DOHH2 (cell line): Measurements from ENCODE around the gene RPS29.

Experiments
- H3F3A ChIP-seq: fragments of 200-600 bp; sonication (generic), shearing (Covaris generic); 2 replicates; pipeline ENCODE4 v1.6.0; 2016; ENCODE audit warnings: antibody characterized with exemption, mild to moderate bottlenecking; ENCODE audit not compliant: control insufficient read depth, insufficient read depth
- H3K27ac ChIP-seq: fragments of 200-600 bp; sonication (generic); 2 replicates; pipeline ENCODE4 v1.5.1; 2014; ENCODE audit warnings: low read depth, mild to moderate bottlenecking, low read length, moderate library complexity
- H3K27me3 ChIP-seq: fragments of 200-600 bp; sonication (generic); 2 replicates; pipeline ENCODE4 v1.6.1; 2014; ENCODE audit warnings: mild to moderate bottlenecking, low read length, mixed read lengths; ENCODE audit not compliant: control insufficient read depth
- H3K36me3 ChIP-seq: fragments of 200-600 bp; sonication (generic); 2 replicates; pipeline ENCODE4 v1.6.1; 2014; ENCODE audit warnings: mild to moderate bottlenecking, low read length, moderate library complexity, mixed read lengths; ENCODE audit not compliant: control insufficient read depth
- H3K4me1 ChIP-seq: fragments of 200-600 bp; sonication (generic); 2 replicates; pipeline ENCODE4 v1.6.1; 2014; ENCODE audit warnings: mild to moderate bottlenecking, low read length, mixed read lengths; ENCODE audit not compliant: control insufficient read depth
- H3K4me2 ChIP-seq: fragments of 200-600 bp; sonication (generic); 2 replicates; pipeline ENCODE4 v1.6.0; 2014; ENCODE audit warnings: mild to moderate bottlenecking, low read length, moderate library complexity
- H3K4me3 ChIP-seq: fragments of 200-600 bp; sonication (generic); 2 replicates; pipeline ENCODE4 v1.5.1; 2014; ENCODE audit warnings: mild to moderate bottlenecking, low read length, mixed read lengths
- H3K79me2 ChIP-seq: fragments of 200-600 bp; sonication (generic); 2 replicates; pipeline ENCODE4 v1.6.1; 2014; ENCODE audit warnings: mild to moderate bottlenecking, low read length, mixed read lengths; ENCODE audit not compliant: control insufficient read depth
- H3K9me2 ChIP-seq: fragments of 200-600 bp; sonication (generic); replicated peaks from 2 replicates; pipeline ENCODE4 v1.6.1; 2014; ENCODE audit warnings: mild to moderate bottlenecking, low read length, mixed read lengths; ENCODE audit not compliant: control insufficient read depth
- H3K9me3 ChIP-seq: fragments of 200-600 bp; sonication (generic); 2 replicates; pipeline ENCODE4 v1.6.1; 2014; ENCODE audit warnings: antibody characterized with exemption, low read length, mixed read lengths; ENCODE audit not compliant: control insufficient read depth, insufficient read depth
- H4K20me1 ChIP-seq: fragments of 200-600 bp; sonication (generic); 2 replicates; pipeline ENCODE4 v1.6.0; 2014; ENCODE audit warnings: low read depth, mild to moderate bottlenecking, antibody characterized with exemption, low read length, moderate library complexity; ENCODE audit not compliant: control insufficient read depth, insufficient read depth
- EZH2phosphoT487 ChIP-seq: fragments of 200-600 bp; sonication (generic); IDR thresholded peaks from 2 replicates; pipeline ENCODE4 v1.6.1; 2017; ENCODE audit warnings: borderline replicate concordance, mild to moderate bottlenecking, antibody characterized with exemption, low read length, moderate library complexity, mixed read lengths
- TF ChIP-seq, protein P1 (sequence below): fragments of 200-600 bp; sonication (generic); IDR thresholded peaks from one replicate; pipeline ENCODE4 v1.5.1; 2014; ENCODE audit warnings: antibody characterized with exemption, mild to moderate bottlenecking, low read depth, low read length; ENCODE audit not compliant: poor library complexity, severe bottlenecking

Gene RPS29

DNA sequence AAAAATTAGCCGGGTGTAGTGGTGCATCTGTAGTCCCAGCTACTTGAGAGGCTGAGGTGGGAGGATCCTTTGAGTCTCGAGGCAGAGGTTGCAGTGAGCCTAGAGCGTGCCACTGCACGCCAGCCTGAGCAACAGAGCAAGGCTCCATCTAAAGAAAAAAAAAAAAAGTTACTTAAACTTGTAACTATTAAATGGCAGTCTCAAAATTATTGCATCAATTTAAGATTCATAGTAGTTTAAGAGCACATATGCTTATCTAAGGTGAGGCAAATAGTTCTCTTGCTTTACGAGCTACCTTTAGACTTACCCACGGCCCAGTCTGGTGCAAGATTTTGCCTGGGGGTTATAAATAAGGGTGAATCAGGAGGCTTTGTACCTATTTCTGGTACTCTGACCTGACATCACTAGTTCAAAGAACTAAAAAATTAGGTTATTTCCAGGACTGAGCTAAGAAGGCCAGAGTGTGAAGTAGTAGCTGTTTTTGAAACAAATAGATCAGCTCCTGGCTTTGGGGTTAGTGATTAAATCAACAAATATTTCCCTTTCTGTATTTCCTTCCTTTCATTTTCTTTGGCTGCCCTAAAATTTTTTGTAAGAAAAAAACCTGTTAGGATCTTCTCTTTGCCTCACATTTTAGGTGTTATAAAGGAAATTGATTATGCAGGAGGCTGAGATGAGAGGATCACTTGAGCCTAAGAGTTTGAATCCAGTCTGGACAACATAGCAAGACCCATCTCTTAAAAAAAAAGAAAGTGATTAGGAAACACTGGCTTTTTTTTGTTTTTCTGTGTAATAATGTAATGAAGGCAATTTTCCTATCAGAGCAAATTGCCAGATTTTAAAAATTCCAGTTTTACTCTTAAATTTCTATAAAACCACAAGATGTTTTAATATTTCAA, 38.0 kb upstream of the RPS29 start:
- H4K20me1 ChIP-seq = peaks cover 29% of the 10 kb centered on the region; the same call in 1 of the 2 replicates
- no peaks in the 10 kb centered on the region for H3K9me3 ChIP-seq
- H3K4me2 ChIP-seq = peak overlapping the region; percentile 85
- H3K36me3 ChIP-seq = peaks cover 80% of the 10 kb centered on the region
- H3K79me2 ChIP-seq = peaks cover 99% of the 10 kb centered on the region
- H3K27me3 ChIP-seq = no peaks in the 10 kb centered on the region
- peak overlapping the region; percentile 94 for H3K4me3 ChIP-seq
- no peak for TF ChIP-seq EZH2phosphoT487
- TF ChIP-seq, protein P1, sequence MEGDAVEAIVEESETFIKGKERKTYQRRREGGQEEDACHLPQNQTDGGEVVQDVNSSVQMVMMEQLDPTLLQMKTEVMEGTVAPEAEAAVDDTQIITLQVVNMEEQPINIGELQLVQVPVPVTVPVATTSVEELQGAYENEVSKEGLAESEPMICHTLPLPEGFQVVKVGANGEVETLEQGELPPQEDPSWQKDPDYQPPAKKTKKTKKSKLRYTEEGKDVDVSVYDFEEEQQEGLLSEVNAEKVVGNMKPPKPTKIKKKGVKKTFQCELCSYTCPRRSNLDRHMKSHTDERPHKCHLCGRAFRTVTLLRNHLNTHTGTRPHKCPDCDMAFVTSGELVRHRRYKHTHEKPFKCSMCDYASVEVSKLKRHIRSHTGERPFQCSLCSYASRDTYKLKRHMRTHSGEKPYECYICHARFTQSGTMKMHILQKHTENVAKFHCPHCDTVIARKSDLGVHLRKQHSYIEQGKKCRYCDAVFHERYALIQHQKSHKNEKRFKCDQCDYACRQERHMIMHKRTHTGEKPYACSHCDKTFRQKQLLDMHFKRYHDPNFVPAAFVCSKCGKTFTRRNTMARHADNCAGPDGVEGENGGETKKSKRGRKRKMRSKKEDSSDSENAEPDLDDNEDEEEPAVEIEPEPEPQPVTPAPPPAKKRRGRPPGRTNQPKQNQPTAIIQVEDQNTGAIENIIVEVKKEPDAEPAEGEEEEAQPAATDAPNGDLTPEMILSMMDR = no peak
- peak overlapping the region; percentile 39 for H3K27ac ChIP-seq
- peaks cover 37% of the 10 kb centered on the region for H3F3A ChIP-seq
- H3K4me1 ChIP-seq = peaks cover 45% of the 10 kb centered on the region
- no peaks in the 10 kb centered on the region for H3K9me2 ChIP-seq

DNA sequence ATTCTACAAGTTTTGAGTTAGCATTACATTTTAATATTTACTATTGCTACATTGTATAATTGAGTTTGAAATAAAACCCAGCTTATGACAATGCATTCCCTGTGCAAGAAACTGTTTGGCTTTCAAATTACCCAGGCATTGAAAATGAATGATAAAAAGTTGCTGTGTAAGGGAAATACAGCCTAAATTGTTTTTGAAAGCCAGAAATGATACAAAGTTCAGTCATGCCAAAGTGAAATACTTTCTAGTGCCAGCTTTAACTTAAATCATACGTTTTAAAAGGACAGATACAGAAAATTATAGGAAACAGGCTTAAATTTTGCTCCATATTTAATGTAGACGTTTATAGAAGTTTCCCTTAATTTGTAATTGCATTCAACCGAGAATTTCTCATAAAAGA, 37.2 kb upstream of the RPS29 start:
- peaks cover 85% of the 10 kb centered on the region for H3K36me3 ChIP-seq
- no peaks in the 10 kb centered on the region for H3K9me2 ChIP-seq
- no peak for TF ChIP-seq EZH2phosphoT487
- TF ChIP-seq, protein P1 = no peak
- H3K9me3 ChIP-seq = no peaks in the 10 kb centered on the region
- peak overlapping the region; percentile 94 for H3K4me3 ChIP-seq
- H3K79me2 ChIP-seq = peaks cover 99% of the 10 kb centered on the region
- peak overlapping the region; percentile 85 for H3K4me2 ChIP-seq
- peaks cover 45% of the 10 kb centered on the region for H3K4me1 ChIP-seq
- peaks cover 29% of the 10 kb centered on the region; the same call in 1 of the 2 replicates for H4K20me1 ChIP-seq
- H3K27ac ChIP-seq = peak overlapping the region; percentile 39
- peaks cover 31% of the 10 kb centered on the region for H3F3A ChIP-seq
- no peaks in the 10 kb centered on the region for H3K27me3 ChIP-seq

DNA sequence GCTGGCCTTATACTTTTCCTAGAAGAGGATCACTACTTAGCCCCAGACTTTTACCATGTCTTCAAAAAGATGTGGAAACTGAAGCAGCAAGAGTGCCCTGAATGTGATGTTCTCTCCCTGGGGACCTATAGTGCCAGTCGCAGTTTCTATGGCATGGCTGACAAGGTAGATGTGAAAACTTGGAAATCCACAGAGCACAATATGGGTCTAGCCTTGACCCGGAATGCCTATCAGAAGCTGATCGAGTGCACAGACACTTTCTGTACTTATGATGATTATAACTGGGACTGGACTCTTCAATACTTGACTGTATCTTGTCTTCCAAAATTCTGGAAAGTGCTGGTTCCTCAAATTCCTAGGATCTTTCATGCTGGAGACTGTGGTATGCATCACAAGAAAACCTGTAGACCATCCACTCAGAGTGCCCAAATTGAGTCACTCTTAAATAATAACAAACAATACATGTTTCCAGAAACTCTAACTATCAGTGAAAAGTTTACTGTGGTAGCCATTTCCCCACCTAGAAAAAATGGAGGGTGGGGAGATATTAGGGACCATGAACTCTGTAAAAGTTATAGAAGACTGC, 35.9 kb upstream of the RPS29 start:
- H4K20me1 ChIP-seq = peaks cover 33% of the 10 kb centered on the region; the same call in 1 of the 2 replicates
- H3K27ac ChIP-seq = no peak overlapping the region; the same call in 1 of the 2 replicates
- H3K79me2 ChIP-seq = peaks cover 99% of the 10 kb centered on the region

More for the DNA sequence above, 35.9 kb upstream of the RPS29 start:
- Histone ChIP-seq H3K9me2 (no peaks in the 10 kb centered on the region), H3K4me3 (peak overlapping the region; percentile 94), H3K9me3 (no peaks in the 10 kb centered on the region), H3K27me3 (no peaks in the 10 kb centered on the region), H3F3A (peaks cover 33% of the 10 kb centered on the region), H3K36me3 (peaks cover 87% of the 10 kb centered on the region), H3K4me2 (peak overlapping the region; percentile 85), H3K4me1 (peaks cover 47% of the 10 kb centered on the region)
- TF ChIP-seq, protein P1 = no peak
- TF ChIP-seq EZH2phosphoT487 = no peak
